Measurements from ENCODE around the gene SLIT3. TPM values are rescaled to one million over a fixed set of nuclear protein-coding genes. Genes with fewer than 3 reads are reported as not detected.

Gene SLIT3
- total RNA-seq, 6 donors from 2014 or later, result 10.8 to 57.3 (median 32.2) TPM

GRCh38 chr5:168781941-168782571 lies 518.9 kb downstream of the SLIT3 start:
- no peak for DNase-seq
- no peak overlapping the region for H3K4me3 ChIP-seq
- H3K27me3 ChIP-seq, result no peaks in the 10 kb centered on the region
- ATAC-seq (ENCODE audit: low FRiP score in 2 of 2), result no peak
- no peaks in the 10 kb centered on the region for H3K4me1 ChIP-seq
- H3K9me3 ChIP-seq, result no peaks in the 10 kb centered on the region
- H3K27ac ChIP-seq, result no peak overlapping the region
- WGBS, 2 donors, result 46 to 58% methylated on average over 8 to 10 of the region's 10 CpGs
- H3K36me3 ChIP-seq, result no peaks in the 10 kb centered on the region
- no peak for TF ChIP-seq CTCF (IDR thresholded peaks at IDR 0.05)
- TF ChIP-seq EP300 (IDR thresholded peaks at IDR 0.05), result no peak
- TF ChIP-seq POLR2AphosphoS5 (IDR thresholded peaks at IDR 0.05), result no peak
- no peak for TF ChIP-seq POLR2A (IDR thresholded peaks at IDR 0.05)

- TF ChIP-seq EP300 (IDR thresholded peaks at IDR 0.05), result no peak
- TF ChIP-seq CTCF (IDR thresholded peaks at IDR 0.05), result no peak
- Histone ChIP-seq H3K9me3 (no peaks in the 10 kb centered on the region), H3K27ac (no peak overlapping the region), H3K4me1 (no peaks in the 10 kb centered on the region), H3K27me3 (no peaks in the 10 kb centered on the region), H3K4me3 (no peak overlapping the region), H3K36me3 (no peaks in the 10 kb centered on the region)
- DNase-seq, result no peak
- no peak for ATAC-seq (ENCODE audit: low FRiP score in 2 of 2)
- 76 to 79% methylated on average over 3 of the region's 3 CpGs for WGBS, 2 donors
Observed at GRCh38 chr5:168780888-168781287, 520.1 kb downstream of the SLIT3 start.

- Histone ChIP-seq H3K4me1 (no peaks in the 10 kb centered on the region), H3K36me3 (no peaks in the 10 kb centered on the region), H3K27ac (no peak overlapping the region), H3K27me3 (no peaks in the 10 kb centered on the region), H3K9me3 (no peaks in the 10 kb centered on the region), H3K4me3 (no peak overlapping the region)
- DNase-seq (no peak), ATAC-seq (ENCODE audit: low FRiP score in 2 of 2) (no peak)
- no peak for TF ChIP-seq POLR2A (IDR thresholded peaks at IDR 0.05)
- TF ChIP-seq EP300 (IDR thresholded peaks at IDR 0.05), result no peak
- no peak for TF ChIP-seq POLR2AphosphoS5 (IDR thresholded peaks at IDR 0.05)
- no peak for TF ChIP-seq CTCF (IDR thresholded peaks at IDR 0.05)
- 88 to 94% methylated on average over 3 of the region's 3 CpGs for WGBS, 2 donors
Observed at GRCh38 chr5:168779333-168779732, 521.6 kb downstream of the SLIT3 start.

- WGBS, 2 donors, result 85 to 89% methylated on average over 6 to 10 of the region's 10 CpGs
- no peaks in the 10 kb centered on the region for H3K9me3 ChIP-seq
- no peaks in the 10 kb centered on the region for H3K4me1 ChIP-seq
- H3K4me3 ChIP-seq, result no peak overlapping the region
- no peaks in the 10 kb centered on the region for H3K36me3 ChIP-seq
- ATAC-seq (ENCODE audit: low FRiP score in 2 of 2), result no peak
- TF ChIP-seq POLR2AphosphoS5 (IDR thresholded peaks at IDR 0.05), result no peak
- TF ChIP-seq POLR2A (IDR thresholded peaks at IDR 0.05), result no peak
- no peak for TF ChIP-seq CTCF (IDR thresholded peaks at IDR 0.05)
- no peak for TF ChIP-seq EP300 (IDR thresholded peaks at IDR 0.05)
- no peak for DNase-seq
- no peak overlapping the region for H3K27ac ChIP-seq
- no peaks in the 10 kb centered on the region for H3K27me3 ChIP-seq
Observed at GRCh38 chr5:168778536-168778935, 522.4 kb downstream of the SLIT3 start.

- no peaks in the 10 kb centered on the region for H3K9me3 ChIP-seq
- WGBS, 2 donors, result 66 to 77% methylated on average over 2 of the region's 2 CpGs
- H3K36me3 ChIP-seq, result no peaks in the 10 kb centered on the region
- no peak overlapping the region for H3K27ac ChIP-seq
- no peak for TF ChIP-seq EP300 (IDR thresholded peaks at IDR 0.05)
- no peak for TF ChIP-seq POLR2AphosphoS5 (IDR thresholded peaks at IDR 0.05)
- TF ChIP-seq POLR2A (IDR thresholded peaks at IDR 0.05), result no peak
- TF ChIP-seq CTCF (IDR thresholded peaks at IDR 0.05), result no peak
- DNase-seq (no peak), ATAC-seq (ENCODE audit: low FRiP score in 2 of 2) (no peak)
- no peaks in the 10 kb centered on the region for H3K4me1 ChIP-seq
- H3K4me3 ChIP-seq, result no peak overlapping the region
- no peaks in the 10 kb centered on the region for H3K27me3 ChIP-seq
Observed at GRCh38 chr5:168777651-168778050, 523.3 kb downstream of the SLIT3 start.
